Endodermal cell (in vitro differentiated cells): ENCODE results near the gene DAPK2. TPM values are rescaled to one million over a fixed set of nuclear protein-coding genes. Genes with fewer than 3 reads are reported as not detected.

Experiments used
- DNase-seq: peaks from one replicate; pipeline ENCODE4 v3.0.0-alpha.2; 2017
- H3K27ac ChIP-seq: 2 replicates; pipeline ENCODE4 v1.5.1; 2013; ENCODE audit warnings: mild to moderate bottlenecking, low read depth, low read length, moderate library complexity
- H3K27me3 ChIP-seq: 2 replicates; pipeline ENCODE4 v1.6.1; 2013; ENCODE audit warnings: mild to moderate bottlenecking, low read length, moderate library complexity; ENCODE audit not compliant: insufficient read depth, control insufficient read depth, poor library complexity, severe bottlenecking
- H3K36me3 ChIP-seq: 2 replicates; pipeline ENCODE4 v1.7.0; 2013; ENCODE audit warnings: mild to moderate bottlenecking, low read length, moderate library complexity; ENCODE audit not compliant: control insufficient read depth, insufficient read depth
- H3K4me1 ChIP-seq: one replicate; pipeline ENCODE4 v1.7.0; 2013; ENCODE audit warnings: low read length; ENCODE audit not compliant: control insufficient read depth, insufficient read depth
- H3K4me3 ChIP-seq: 2 replicates; pipeline ENCODE4 v1.5.1; 2013; ENCODE audit warnings: mild to moderate bottlenecking, low read length, moderate library complexity
- H3K9ac ChIP-seq: 2 replicates; pipeline ENCODE4 v1.6.1; 2013; ENCODE audit warnings: mild to moderate bottlenecking, low read length, moderate library complexity; ENCODE audit not compliant: poor library complexity, severe bottlenecking; ENCODE audit errors: extremely low read depth
- H3K9me3 ChIP-seq: 2 replicates; pipeline ENCODE4 v1.6.1; 2013; ENCODE audit warnings: mild to moderate bottlenecking, low read length, moderate library complexity; ENCODE audit not compliant: control insufficient read depth
- H3K27ac Mint-ChIP-seq: 2 replicates; pipeline ENCODE4 v1.8.0; 2020; ENCODE audit warnings: mixed read lengths
- H3K27me3 Mint-ChIP-seq: 2 replicates; pipeline ENCODE4 v1.8.0; 2021; ENCODE audit warnings: mild to moderate bottlenecking, mixed read lengths; ENCODE audit not compliant: insufficient read depth
- H3K36me3 Mint-ChIP-seq: 2 replicates; pipeline ENCODE4 v1.8.0; 2020; ENCODE audit warnings: low read depth, mixed read lengths
- H3K4me1 Mint-ChIP-seq: 2 replicates; pipeline ENCODE4 v1.8.0; 2020; ENCODE audit warnings: mixed read lengths
- H3K4me3 Mint-ChIP-seq: 2 replicates; pipeline ENCODE4 v1.8.0; 2020; ENCODE audit warnings: mild to moderate bottlenecking, moderate library complexity, mixed read lengths
- H3K9me3 Mint-ChIP-seq: 2 replicates; pipeline ENCODE4 v1.8.0; 2020; ENCODE audit warnings: mild to moderate bottlenecking, mixed read lengths
- CTCF ChIP-seq: fragments of 200-600 bp; sonication (generic); conservative IDR thresholded peaks from 2 replicates; pipeline ENCODE4 v1.5.0; 2021; ENCODE audit warnings: antibody characterized with exemption, mild to moderate bottlenecking
- WGBS, 2 experiments: methylation state at CpG; one replicate each; pipeline versions ENCODE4 v1.1.5 to v1.1.7; 2013; ENCODE audit warnings: missing lambda C conversion rate in 2 of 2, mixed read lengths in 1 of 2; ENCODE audit not compliant: insufficient coverage in 1 of 2, insufficient read length in 1 of 2; 5-methylcytosine and 5-hydroxymethylcytosine counted together
- total RNA-seq, 2 donors: library from RNA; stranded (reverse); fragmentation: NEBNext Ultra II Directional in 1 of 2; extraction: Animal tissue kit (Norgen Biotek cat#: 25700) in 1 of 2; gene quantifications; 2 replicates in 1 of 2; 3 replicates in 1 of 2; pipeline ENCODE4 v1.2.1, GENCODE V29; 2021

Gene DAPK2
- total RNA-seq, 2 donors from 2014 or later, result 2.4 to 2.6 TPM

- H3K9ac ChIP-seq, result no peak overlapping the region
- no peaks in the 10 kb centered on the region for H3K27me3 Mint-ChIP-seq
- H3K4me3 ChIP-seq, result no peak overlapping the region
- H3K4me3 Mint-ChIP-seq, result no peak overlapping the region
- no peaks in the 10 kb centered on the region for H3K36me3 Mint-ChIP-seq
- peaks cover 5% of the 10 kb centered on the region for H3K4me1 ChIP-seq
- H3K9me3 Mint-ChIP-seq, result no peaks in the 10 kb centered on the region
- peaks cover 25% of the 10 kb centered on the region for H3K4me1 Mint-ChIP-seq
- DNase-seq, result no peak
- H3K36me3 ChIP-seq, result no peaks in the 10 kb centered on the region
- no peak overlapping the region for H3K27ac ChIP-seq
- H3K9me3 ChIP-seq, result no peaks in the 10 kb centered on the region
- H3K27ac Mint-ChIP-seq, result no peak overlapping the region
- 80 to 91% methylated on average over 1 to 2 of the region's 2 CpGs for WGBS, 2 experiments
- no peak for TF ChIP-seq CTCF
- H3K27me3 ChIP-seq, result no peaks in the 10 kb centered on the region
Observed at GRCh38 chr15:64009241-64009640, 37.0 kb downstream of the DAPK2 start.

GRCh38 chr15:64008177-64008576 is 38.1 kb downstream of the DAPK2 start:
- no peak overlapping the region for H3K4me3 ChIP-seq
- H3K27me3 ChIP-seq, result no peaks in the 10 kb centered on the region
- H3K27ac Mint-ChIP-seq, result no peak overlapping the region
- peaks cover 1% of the 10 kb centered on the region for H3K27me3 Mint-ChIP-seq
- H3K9me3 ChIP-seq, result no peaks in the 10 kb centered on the region
- no peaks in the 10 kb centered on the region for H3K36me3 ChIP-seq
- no peaks in the 10 kb centered on the region for H3K36me3 Mint-ChIP-seq
- no peak for TF ChIP-seq CTCF
- H3K27ac ChIP-seq, result no peak overlapping the region
- DNase-seq, result no peak
- H3K4me1 Mint-ChIP-seq, result peaks cover 30% of the 10 kb centered on the region
- H3K9ac ChIP-seq, result no peak overlapping the region
- H3K4me3 Mint-ChIP-seq, result no peak overlapping the region
- no peaks in the 10 kb centered on the region for H3K9me3 Mint-ChIP-seq
- H3K4me1 ChIP-seq, result peaks cover 5% of the 10 kb centered on the region

GRCh38 chr15:64006642-64007041 is 39.6 kb downstream of the DAPK2 start:
- no peak for TF ChIP-seq CTCF
- no peaks in the 10 kb centered on the region for H3K36me3 Mint-ChIP-seq
- no peaks in the 10 kb centered on the region for H3K9me3 Mint-ChIP-seq
- H3K27me3 Mint-ChIP-seq, result peaks cover 1% of the 10 kb centered on the region
- H3K27ac Mint-ChIP-seq, result no peak overlapping the region
- H3K27me3 ChIP-seq, result no peaks in the 10 kb centered on the region
- WGBS, 2 experiments, result 88 to 100% methylated on average over 1 to 3 of the region's 3 CpGs
- no peak overlapping the region for H3K9ac ChIP-seq
- no peaks in the 10 kb centered on the region for H3K36me3 ChIP-seq
- no peak overlapping the region for H3K4me3 ChIP-seq
- DNase-seq, result no peak
- peaks cover 28% of the 10 kb centered on the region for H3K4me1 Mint-ChIP-seq
- no peak overlapping the region for H3K4me3 Mint-ChIP-seq
- H3K4me1 ChIP-seq, result peaks cover 5% of the 10 kb centered on the region
- H3K9me3 ChIP-seq, result no peaks in the 10 kb centered on the region
- H3K27ac ChIP-seq, result no peak overlapping the region
